Measurements from ENCODE around the gene DNMT3A.

Gene DNMT3A

DNA sequence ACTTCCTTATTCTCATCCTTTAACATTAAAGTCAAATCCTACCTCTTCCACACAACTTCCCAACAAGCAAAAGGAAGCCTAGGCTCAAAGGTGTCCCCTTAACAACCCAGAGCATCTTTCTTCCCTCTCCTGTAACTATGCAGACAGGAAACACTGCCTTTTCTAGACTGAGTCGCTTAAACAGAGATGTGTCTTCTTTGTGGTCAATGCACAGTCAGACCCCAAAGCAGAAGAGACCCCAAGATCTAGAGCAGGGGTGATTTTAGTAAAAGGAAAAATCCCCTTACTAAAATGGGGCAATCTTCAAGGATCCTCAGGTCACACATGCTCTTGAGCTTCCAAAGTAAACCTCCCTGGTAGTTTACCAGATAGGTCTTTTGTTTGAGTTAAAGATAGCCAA, 86.8 kb downstream of the DNMT3A start:
- no peak overlapping the region for H3K4me3 ChIP-seq (ENCODE audit: low read length, poor library complexity, severe bottlenecking)
- H2AFZ ChIP-seq (ENCODE audit: low read length) = no peak overlapping the region
- H3K4me2 ChIP-seq (ENCODE audit: low read depth, low read length, poor library complexity, severe bottlenecking) = no peak overlapping the region
- peaks cover 13% of the 10 kb centered on the region for H3K4me1 ChIP-seq (ENCODE audit: insufficient read depth, low read length, poor library complexity, severe bottlenecking)
- TF ChIP-seq, protein P1, sequence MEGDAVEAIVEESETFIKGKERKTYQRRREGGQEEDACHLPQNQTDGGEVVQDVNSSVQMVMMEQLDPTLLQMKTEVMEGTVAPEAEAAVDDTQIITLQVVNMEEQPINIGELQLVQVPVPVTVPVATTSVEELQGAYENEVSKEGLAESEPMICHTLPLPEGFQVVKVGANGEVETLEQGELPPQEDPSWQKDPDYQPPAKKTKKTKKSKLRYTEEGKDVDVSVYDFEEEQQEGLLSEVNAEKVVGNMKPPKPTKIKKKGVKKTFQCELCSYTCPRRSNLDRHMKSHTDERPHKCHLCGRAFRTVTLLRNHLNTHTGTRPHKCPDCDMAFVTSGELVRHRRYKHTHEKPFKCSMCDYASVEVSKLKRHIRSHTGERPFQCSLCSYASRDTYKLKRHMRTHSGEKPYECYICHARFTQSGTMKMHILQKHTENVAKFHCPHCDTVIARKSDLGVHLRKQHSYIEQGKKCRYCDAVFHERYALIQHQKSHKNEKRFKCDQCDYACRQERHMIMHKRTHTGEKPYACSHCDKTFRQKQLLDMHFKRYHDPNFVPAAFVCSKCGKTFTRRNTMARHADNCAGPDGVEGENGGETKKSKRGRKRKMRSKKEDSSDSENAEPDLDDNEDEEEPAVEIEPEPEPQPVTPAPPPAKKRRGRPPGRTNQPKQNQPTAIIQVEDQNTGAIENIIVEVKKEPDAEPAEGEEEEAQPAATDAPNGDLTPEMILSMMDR (conservative IDR thresholded peaks at IDR 0.05; ENCODE audit: low read length) = no peak
- TF ChIP-seq EZH2phosphoT487 (IDR thresholded peaks at IDR 0.05; ENCODE audit: borderline replicate concordance) = no peak
- H3K27me3 ChIP-seq (ENCODE audit: insufficient read depth, low read length, poor library complexity, severe bottlenecking) = no peaks in the 10 kb centered on the region
- H4K20me1 ChIP-seq (ENCODE audit: insufficient read depth, low read length, poor library complexity, severe bottlenecking) = peaks cover 4% of the 10 kb centered on the region
- peaks cover 24% of the 10 kb centered on the region for H3K79me2 ChIP-seq (ENCODE audit: insufficient read depth, low read length)
- H3K36me3 ChIP-seq (ENCODE audit: insufficient read depth, low read length) = peaks cover 8% of the 10 kb centered on the region; the same call in 1 of the 2 replicates
- 0 out of 2 replicates have a peak, but pooled peaks cover 5% of the 10 kb centered on the region for H3F3A ChIP-seq (ENCODE audit: low read depth)
- no peaks in the 10 kb centered on the region for H3K9me2 ChIP-seq (replicated peaks; ENCODE audit: low read depth, low read length)
- H3K9ac ChIP-seq (ENCODE audit: low read depth, low read length, poor library complexity, severe bottlenecking) = no peak overlapping the region
- no peaks in the 10 kb centered on the region for H3K9me3 ChIP-seq (ENCODE audit: insufficient read depth, low read depth, low read length)

DNA sequence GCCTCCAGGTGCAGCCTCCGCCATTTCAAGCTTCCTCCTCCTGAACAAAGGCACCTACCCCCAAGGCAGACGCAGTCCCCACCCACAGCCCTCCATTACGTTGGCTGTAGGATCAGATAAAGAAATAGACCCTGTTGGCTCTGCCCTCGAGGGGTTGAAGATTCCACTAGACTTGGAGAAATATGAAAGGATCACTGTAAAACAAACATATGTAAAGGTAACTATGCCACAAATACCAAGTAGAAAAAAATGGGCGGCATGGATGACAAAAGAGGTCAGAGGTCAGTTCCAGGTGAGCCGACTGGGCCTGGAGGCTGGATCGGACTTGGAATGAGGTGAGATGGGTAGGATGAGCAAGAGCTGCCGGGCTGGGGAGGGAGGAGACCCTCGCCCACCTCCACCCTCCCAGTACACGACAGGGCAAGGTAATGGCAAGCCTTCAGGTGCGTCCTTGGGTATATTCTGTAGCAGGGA, 88.5 kb downstream of the DNMT3A start:
- H4K20me1 ChIP-seq (ENCODE audit: insufficient read depth, low read length, poor library complexity, severe bottlenecking) = peaks cover 17% of the 10 kb centered on the region
- H2AFZ ChIP-seq (ENCODE audit: low read length) = no peak overlapping the region
- peaks cover 40% of the 10 kb centered on the region for H3K79me2 ChIP-seq (ENCODE audit: insufficient read depth, low read length)
- H3K9ac ChIP-seq (ENCODE audit: low read depth, low read length, poor library complexity, severe bottlenecking) = peak overlapping the region; percentile 100
- H3F3A ChIP-seq (ENCODE audit: low read depth) = 0 out of 2 replicates have a peak, but pooled peaks cover 5% of the 10 kb centered on the region
- peaks cover 21% of the 10 kb centered on the region for H3K4me1 ChIP-seq (ENCODE audit: insufficient read depth, low read length, poor library complexity, severe bottlenecking)
- H3K4me2 ChIP-seq (ENCODE audit: low read depth, low read length, poor library complexity, severe bottlenecking) = peak overlapping the region; percentile 80
- no peaks in the 10 kb centered on the region for H3K9me2 ChIP-seq (replicated peaks; ENCODE audit: low read depth, low read length)
- H3K27me3 ChIP-seq (ENCODE audit: insufficient read depth, low read length, poor library complexity, severe bottlenecking) = no peaks in the 10 kb centered on the region
- peaks cover 10% of the 10 kb centered on the region; the same call in 1 of the 2 replicates for H3K36me3 ChIP-seq (ENCODE audit: insufficient read depth, low read length)
- H3K4me3 ChIP-seq (ENCODE audit: low read length, poor library complexity, severe bottlenecking) = peak overlapping the region; percentile 99
- no peak for TF ChIP-seq EZH2phosphoT487 (IDR thresholded peaks at IDR 0.05; ENCODE audit: borderline replicate concordance)
- TF ChIP-seq, protein P1 (conservative IDR thresholded peaks at IDR 0.05; ENCODE audit: low read length) = no peak
- H3K9me3 ChIP-seq (ENCODE audit: insufficient read depth, low read depth, low read length) = no peaks in the 10 kb centered on the region

DNA sequence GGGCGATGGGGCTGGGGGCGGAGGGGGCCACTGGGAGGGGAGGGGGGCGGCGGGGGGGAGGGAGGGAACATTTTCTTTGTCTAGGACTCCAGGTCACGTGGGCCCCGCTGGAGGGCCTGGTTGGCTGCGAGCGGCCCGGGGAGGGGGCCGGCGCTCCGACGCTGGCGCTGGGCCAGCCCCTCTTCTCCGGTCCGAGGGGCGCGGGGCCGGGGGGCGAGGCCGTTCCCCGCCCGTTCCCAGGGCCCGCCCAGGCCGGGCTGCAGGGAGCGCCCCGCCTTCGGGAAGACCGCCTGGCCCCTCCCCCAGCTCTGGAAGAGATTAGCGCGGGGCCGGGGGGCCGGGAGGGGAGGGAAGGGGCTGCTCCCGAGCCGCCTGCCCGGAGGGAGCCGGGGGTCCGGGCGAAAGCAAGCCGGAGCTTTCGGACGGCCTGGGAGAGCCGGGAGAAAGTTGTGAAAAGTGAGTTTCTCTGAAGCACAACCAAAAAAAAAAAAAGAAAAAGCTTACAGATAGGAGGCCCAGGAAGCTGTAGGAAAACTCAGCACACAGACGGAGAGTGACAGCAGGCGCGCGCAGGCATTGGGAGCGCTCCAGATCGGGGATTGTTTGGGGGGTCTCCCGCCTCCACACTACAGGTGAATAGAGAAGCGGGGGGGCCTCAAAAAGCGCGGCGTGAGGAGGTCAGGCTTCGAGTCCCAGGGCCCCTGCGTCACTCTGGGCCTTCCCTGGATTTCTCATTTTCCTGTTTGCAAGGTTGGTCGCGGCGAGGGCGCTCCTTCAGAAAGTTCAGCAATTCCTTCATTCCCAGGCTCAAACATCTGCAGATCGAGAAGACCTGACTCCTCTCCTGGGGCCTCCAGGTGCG, 89.2 kb downstream of the DNMT3A start:
- H3F3A ChIP-seq (ENCODE audit: low read depth) = 0 out of 2 replicates have a peak, but pooled peaks cover 5% of the 10 kb centered on the region
- H4K20me1 ChIP-seq (ENCODE audit: insufficient read depth, low read length, poor library complexity, severe bottlenecking) = peaks cover 24% of the 10 kb centered on the region
- H3K36me3 ChIP-seq (ENCODE audit: insufficient read depth, low read length) = peaks cover 16% of the 10 kb centered on the region; the same call in 1 of the 2 replicates
- peaks cover 47% of the 10 kb centered on the region for H3K79me2 ChIP-seq (ENCODE audit: insufficient read depth, low read length)
- H2AFZ ChIP-seq (ENCODE audit: low read length) = peak overlapping the region; percentile 70
- H3K27me3 ChIP-seq (ENCODE audit: insufficient read depth, low read length, poor library complexity, severe bottlenecking) = no peaks in the 10 kb centered on the region
- H3K9me2 ChIP-seq (replicated peaks; ENCODE audit: low read depth, low read length) = no peaks in the 10 kb centered on the region
- peak overlapping the region; percentile 80 for H3K4me2 ChIP-seq (ENCODE audit: low read depth, low read length, poor library complexity, severe bottlenecking)
- H3K9ac ChIP-seq (ENCODE audit: low read depth, low read length, poor library complexity, severe bottlenecking) = peak overlapping the region; percentile 100
- peaks cover 23% of the 10 kb centered on the region for H3K4me1 ChIP-seq (ENCODE audit: insufficient read depth, low read length, poor library complexity, severe bottlenecking)
- no peak for TF ChIP-seq EZH2phosphoT487 (IDR thresholded peaks at IDR 0.05; ENCODE audit: borderline replicate concordance)
- TF ChIP-seq, protein P1 (conservative IDR thresholded peaks at IDR 0.05; ENCODE audit: low read length) = no peak
- peak overlapping the region; percentile 99 for H3K4me3 ChIP-seq (ENCODE audit: low read length, poor library complexity, severe bottlenecking)
- no peaks in the 10 kb centered on the region for H3K9me3 ChIP-seq (ENCODE audit: insufficient read depth, low read depth, low read length)

Data from Loucy (cell line).